Fibroblast of lung (primary cell): ENCODE results near the gene CDC6.

ENCODE experiments used
- EZH2 ChIP-seq: IDR thresholded peaks from 2 replicates; pipeline ENCODE4 v1.5.1; 2012; ENCODE audit warnings: low read length, control low read depth, mild to moderate bottlenecking; ENCODE audit errors: missing control alignments
- TF ChIP-seq, protein P1 (sequence below), 2 donors: IDR thresholded peaks in 1 of 2; conservative IDR thresholded peaks in 1 of 2; 1 replicate in 1 of 2; 2 replicates in 1 of 2; pipeline ENCODE4 v1.5.1; 2011 to 2012; ENCODE audit warnings: low read length in 2 of 2, control low read depth in 1 of 2, inconsistent platforms in 1 of 2, low read depth in 1 of 2, mild to moderate bottlenecking in 1 of 2

DNA sequence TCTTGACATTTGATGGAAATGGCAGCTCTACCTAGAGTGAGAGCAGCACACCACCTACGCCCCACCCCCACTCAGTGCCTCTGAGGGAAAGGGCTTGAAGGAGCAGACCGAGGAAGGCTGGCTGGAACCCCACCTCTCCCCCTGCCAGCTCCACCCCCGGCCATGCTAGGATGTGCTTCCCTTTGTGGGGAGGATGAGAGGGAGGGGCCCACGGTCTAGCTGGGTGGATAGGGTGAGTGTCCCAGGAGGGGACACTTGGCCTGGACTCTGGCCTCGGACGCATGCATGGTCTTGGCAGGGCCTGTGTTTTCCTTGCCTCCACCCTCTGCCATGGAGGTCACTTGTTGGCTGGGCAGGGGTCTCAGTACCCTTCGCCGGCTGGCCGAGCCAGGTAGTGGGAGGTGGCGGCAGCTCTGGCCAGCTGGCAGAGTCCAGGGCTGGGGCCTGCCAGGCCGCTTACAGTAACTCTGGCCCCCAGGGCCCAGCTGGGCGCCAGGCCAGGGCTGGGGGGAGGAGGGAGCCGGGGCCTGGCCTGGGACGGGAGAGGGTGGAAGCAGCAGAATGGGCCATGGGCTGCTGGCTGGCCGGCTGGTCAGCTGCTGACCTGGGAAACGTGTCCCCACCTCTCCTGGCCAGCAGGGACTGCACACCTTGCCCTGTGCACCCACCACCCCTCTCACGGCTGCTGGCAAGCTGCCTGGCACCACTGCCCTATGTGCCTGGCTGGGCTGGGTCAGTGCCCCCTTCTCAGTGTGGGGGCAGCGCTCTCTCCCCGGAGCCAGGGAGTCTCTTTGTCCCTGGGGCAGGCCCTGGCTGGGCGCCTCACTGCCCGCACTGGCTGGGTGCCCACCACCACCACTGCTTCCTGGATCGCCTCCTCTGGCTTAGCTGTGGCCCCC is 44.3 kb downstream of the CDC6 start:
- TF ChIP-seq, protein P1, sequence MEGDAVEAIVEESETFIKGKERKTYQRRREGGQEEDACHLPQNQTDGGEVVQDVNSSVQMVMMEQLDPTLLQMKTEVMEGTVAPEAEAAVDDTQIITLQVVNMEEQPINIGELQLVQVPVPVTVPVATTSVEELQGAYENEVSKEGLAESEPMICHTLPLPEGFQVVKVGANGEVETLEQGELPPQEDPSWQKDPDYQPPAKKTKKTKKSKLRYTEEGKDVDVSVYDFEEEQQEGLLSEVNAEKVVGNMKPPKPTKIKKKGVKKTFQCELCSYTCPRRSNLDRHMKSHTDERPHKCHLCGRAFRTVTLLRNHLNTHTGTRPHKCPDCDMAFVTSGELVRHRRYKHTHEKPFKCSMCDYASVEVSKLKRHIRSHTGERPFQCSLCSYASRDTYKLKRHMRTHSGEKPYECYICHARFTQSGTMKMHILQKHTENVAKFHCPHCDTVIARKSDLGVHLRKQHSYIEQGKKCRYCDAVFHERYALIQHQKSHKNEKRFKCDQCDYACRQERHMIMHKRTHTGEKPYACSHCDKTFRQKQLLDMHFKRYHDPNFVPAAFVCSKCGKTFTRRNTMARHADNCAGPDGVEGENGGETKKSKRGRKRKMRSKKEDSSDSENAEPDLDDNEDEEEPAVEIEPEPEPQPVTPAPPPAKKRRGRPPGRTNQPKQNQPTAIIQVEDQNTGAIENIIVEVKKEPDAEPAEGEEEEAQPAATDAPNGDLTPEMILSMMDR (conservative IDR thresholded peaks at IDR 0.05 in 1 of 2, IDR thresholded peaks at IDR 0.05 in 1 of 2; ENCODE audit: low read depth in 1 of 2, low read length in 2 of 2): no peak
- no peak for TF ChIP-seq EZH2
